Ascending aorta (tissue), 2 donors: ENCODE results near the gene QSOX2. TPM values are rescaled to one million over a fixed set of nuclear protein-coding genes. Genes with fewer than 3 reads are reported as not detected.

ENCODE experiments used
- DNase-seq, 2 donors: peaks; one replicate each; pipeline ENCODE4 v3.0.0-alpha.2; 2019; ENCODE audit warnings: low spot score in 2 of 2
- H3K27ac ChIP-seq, 2 donors: fragments of 200-600 bp; sonication (generic); one replicate each; pipeline ENCODE4 v1.5.1; 2016 to 2017; ENCODE audit warnings: mild to moderate bottlenecking in 1 of 2
- H3K27me3 ChIP-seq: fragments of 200-600 bp; sonication (generic); one replicate; pipeline ENCODE4 v1.5.1; 2017
- H3K36me3 ChIP-seq, 2 donors: fragments of 200-600 bp; sonication (generic); one replicate each; pipeline ENCODE4 v1.5.1; 2016
- H3K4me1 ChIP-seq, 2 donors: fragments of 200-600 bp; sonication (generic); one replicate each; pipeline ENCODE4 v1.5.1; 2016 to 2017; ENCODE audit warnings: mild to moderate bottlenecking in 1 of 2
- H3K4me3 ChIP-seq, 2 donors: fragments of 200-600 bp; sonication (generic); one replicate each; pipeline ENCODE4 v1.5.1; 2016 to 2017; ENCODE audit warnings: mild to moderate bottlenecking in 1 of 2
- H3K9me3 ChIP-seq, 2 donors: fragments of 200-600 bp; sonication (generic); one replicate each; pipeline ENCODE4 v1.5.1; 2016
- intact Hi-C: fragments of 100-400 bp; cut with DNase I; formaldehyde crosslinking; loops from one replicate; pipeline ENCODE4 v1.15.1; 2023
- total RNA-seq: library from RNA; depleted of rRNA; stranded (reverse); fragments of >200 nt; gene quantifications from one replicate; pipeline ENCODE4 v1.1.0, GENCODE V29; 2016
- TF ChIP-seq, protein P1 (sequence below), 3 experiments: fragments of 200-600 bp in 2 of 3; fragments of 450-650 bp in 1 of 3; sonication (generic) in 2 of 3; IDR thresholded peaks; one replicate each; pipeline ENCODE4 v1.5.1; 2016 to 2019; ENCODE audit warnings: antibody characterized with exemption in 3 of 3, mild to moderate bottlenecking in 1 of 3, moderate library complexity in 1 of 3

QSOX2 gene
- total RNA-seq, 1 donor from 2014 or later = 3.7 TPM

DNA sequence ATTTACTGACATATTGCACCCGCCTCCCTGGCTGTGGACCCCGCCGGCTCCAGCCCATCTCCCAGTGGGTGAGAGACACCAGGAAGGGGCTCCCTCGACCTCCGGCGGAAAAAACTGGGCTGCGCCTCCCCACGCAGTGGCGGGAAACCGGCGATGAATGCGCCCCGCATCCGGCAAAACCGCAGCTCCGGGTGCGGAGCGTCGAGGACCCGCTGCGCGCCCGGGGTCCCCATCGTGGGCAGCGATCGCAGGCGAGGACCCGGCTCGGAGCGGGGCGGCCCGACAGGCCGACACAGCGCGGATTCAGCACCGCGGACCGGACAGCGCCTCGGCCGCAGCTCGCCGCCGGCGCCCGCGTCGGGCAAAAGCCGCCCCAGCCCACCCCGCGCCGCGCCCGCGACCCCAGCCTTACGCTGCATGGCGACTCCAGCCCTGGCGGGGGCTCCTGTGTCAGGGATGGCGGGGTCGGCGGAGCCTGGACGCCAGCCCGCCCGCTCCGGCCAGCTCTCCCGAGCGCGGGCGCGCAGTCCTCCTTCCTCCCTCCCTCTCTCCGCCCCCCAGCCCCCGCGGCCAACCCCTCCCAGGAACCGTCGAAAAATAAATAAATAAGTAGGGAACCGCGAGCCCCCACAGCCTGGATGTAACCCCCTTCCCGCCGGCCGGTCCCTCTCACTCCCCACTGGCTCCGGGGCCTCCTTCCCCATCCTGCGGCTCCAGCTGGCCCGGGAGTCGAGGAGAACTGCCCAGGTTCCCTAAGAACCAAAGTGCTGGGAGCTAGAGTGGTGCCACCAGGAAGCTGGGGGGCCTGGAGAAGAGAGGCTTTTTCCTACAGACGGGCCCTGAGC is 43.8 kb downstream of the QSOX2 start:
- no peaks in the 10 kb centered on the region for H3K36me3 ChIP-seq
- H3K27ac ChIP-seq = no peak overlapping the region
- H3K4me1 ChIP-seq = no peaks in the 10 kb centered on the region
- H3K9me3 ChIP-seq = no peaks in the 10 kb centered on the region
- intact Hi-C loops = no loop called here
- H3K27me3 ChIP-seq = peaks cover 39% of the 10 kb centered on the region
- no peak overlapping the region for H3K4me3 ChIP-seq
- no peak for DNase-seq
- TF ChIP-seq, protein P1, sequence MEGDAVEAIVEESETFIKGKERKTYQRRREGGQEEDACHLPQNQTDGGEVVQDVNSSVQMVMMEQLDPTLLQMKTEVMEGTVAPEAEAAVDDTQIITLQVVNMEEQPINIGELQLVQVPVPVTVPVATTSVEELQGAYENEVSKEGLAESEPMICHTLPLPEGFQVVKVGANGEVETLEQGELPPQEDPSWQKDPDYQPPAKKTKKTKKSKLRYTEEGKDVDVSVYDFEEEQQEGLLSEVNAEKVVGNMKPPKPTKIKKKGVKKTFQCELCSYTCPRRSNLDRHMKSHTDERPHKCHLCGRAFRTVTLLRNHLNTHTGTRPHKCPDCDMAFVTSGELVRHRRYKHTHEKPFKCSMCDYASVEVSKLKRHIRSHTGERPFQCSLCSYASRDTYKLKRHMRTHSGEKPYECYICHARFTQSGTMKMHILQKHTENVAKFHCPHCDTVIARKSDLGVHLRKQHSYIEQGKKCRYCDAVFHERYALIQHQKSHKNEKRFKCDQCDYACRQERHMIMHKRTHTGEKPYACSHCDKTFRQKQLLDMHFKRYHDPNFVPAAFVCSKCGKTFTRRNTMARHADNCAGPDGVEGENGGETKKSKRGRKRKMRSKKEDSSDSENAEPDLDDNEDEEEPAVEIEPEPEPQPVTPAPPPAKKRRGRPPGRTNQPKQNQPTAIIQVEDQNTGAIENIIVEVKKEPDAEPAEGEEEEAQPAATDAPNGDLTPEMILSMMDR (IDR thresholded peaks at IDR 0.05) = no peak

DNA sequence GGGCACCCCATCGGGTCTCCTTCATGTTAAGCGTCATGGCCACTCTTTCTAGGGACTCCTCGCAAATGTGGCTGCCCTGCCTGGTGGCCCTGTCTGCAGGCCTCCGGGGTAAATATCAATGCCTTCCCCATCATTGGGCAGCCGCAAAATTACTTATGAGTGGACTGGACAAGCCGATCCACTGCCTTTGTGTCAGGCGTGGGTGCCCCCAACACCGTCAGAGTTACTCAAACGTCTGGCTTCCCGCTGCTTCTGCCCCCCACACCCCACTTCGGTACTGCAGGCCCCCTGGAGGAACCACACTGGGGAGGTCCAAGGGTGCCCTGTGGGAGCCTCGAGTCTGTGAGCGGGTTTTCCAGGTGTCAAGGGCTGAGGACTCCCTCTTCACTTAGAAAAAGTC is 44.4 kb downstream of the QSOX2 start:
- DNase-seq = no peak
- TF ChIP-seq, protein P1 (IDR thresholded peaks at IDR 0.05) = no peak
- no peak overlapping the region for H3K27ac ChIP-seq
- H3K4me1 ChIP-seq = no peaks in the 10 kb centered on the region
- intact Hi-C loops = no loop called here
- no peaks in the 10 kb centered on the region for H3K36me3 ChIP-seq
- H3K27me3 ChIP-seq = peaks cover 39% of the 10 kb centered on the region
- H3K4me3 ChIP-seq = no peak overlapping the region
- no peaks in the 10 kb centered on the region for H3K9me3 ChIP-seq

DNA sequence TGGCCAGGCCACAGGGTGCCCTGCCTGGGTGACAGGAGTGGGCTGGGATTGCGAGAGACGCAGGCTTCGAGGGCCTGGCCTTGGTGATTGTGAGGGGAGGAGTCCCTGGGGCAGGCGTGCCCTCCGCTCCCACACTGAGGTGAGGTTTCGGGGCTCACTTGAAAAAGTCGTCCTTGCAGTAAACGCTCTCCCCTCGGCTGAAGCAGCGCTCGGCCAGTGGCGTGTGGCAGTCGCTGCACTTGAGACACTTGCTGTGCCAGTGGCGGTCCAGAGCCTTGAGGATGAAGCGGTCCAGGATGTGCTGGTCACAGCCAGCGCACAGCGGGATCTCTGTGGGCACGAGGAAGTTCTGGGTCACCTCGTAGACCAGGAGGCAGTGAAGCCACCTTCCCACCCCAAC is 45.2 kb downstream of the QSOX2 start:
- TF ChIP-seq, protein P1 (IDR thresholded peaks at IDR 0.05) = no peak
- Histone ChIP-seq H3K27me3 (peaks cover 43% of the 10 kb centered on the region), H3K36me3 (no peaks in the 10 kb centered on the region), H3K4me3 (no peak overlapping the region), H3K27ac (no peak overlapping the region), H3K4me1 (no peaks in the 10 kb centered on the region), H3K9me3 (no peaks in the 10 kb centered on the region)
- intact Hi-C loops = no loop called here
- DNase-seq = no peak

DNA sequence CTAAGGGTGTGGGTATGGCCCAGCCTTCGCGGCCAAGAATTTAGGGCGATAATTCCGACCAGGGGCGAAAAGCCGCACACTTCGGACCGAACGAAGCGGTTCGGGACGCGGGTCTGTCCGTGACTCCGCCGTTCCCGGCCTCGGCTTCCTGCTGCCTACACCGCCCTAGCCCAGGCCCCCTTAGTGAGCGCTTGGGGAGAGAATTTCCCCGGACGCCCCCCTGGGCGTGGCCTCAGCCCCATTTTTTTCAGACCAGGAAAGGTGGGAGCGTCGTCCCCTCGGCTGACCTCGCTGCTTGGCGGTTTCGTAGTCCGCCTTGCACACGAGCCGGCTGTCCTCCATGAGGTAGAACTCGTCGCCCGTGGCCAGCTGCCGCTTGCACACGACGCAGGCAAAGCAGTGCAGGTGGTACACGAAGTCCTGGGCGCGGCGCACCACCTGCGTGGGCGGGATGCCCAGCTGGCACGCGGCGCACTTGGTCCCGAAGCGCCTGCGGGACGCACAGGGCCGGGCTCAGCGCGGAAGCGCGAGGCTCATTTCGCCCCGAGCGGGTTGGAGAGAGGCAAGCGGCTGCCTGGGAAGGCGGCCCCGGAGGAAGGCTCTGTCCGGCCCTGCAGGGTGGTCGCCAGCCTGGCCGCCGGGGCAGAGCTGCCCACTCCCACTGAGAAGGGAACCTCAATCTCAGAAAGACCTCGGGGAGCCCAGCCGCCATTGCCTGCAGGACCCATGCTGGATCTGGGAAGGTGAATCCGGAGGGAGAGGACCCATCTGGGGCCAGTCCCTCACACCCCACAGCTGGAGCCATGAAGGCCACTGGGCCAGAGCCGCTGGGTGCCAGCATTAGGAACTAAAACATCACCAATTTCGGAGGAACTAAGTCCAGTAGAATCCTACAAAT is 46.0 kb downstream of the QSOX2 start:
- Histone ChIP-seq H3K4me3 (no peak overlapping the region), H3K27me3 (peaks cover 40% of the 10 kb centered on the region), H3K36me3 (no peaks in the 10 kb centered on the region), H3K27ac (no peak overlapping the region), H3K9me3 (no peaks in the 10 kb centered on the region), H3K4me1 (no peaks in the 10 kb centered on the region)
- intact Hi-C loops = no loop called here
- TF ChIP-seq, protein P1 (IDR thresholded peaks at IDR 0.05) = no peak
- DNase-seq = no peak

DNA sequence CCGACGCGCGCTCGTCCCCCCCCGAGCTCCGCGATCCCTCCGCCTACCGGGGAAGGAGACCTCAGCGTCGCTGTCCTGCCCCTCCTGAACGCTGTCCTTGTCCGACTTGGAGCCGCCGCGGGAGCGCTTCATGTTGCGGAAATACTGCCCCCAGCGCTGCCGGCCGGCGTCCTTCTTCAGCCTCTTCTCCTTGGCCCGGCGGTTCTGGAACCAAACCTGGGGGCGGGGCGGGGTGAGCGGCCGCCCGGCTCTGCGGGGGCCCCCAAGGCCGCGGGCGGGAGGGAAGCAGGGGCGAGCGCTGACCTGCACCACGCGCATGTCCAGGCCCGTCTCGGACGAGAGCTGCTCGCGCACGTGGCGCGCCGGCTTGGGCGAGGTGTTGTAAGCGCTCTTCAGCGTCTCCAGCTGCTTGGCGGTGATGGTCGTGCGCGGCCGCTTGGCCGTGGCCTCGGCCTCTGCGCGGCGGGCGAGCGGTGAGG is 47.0 kb downstream of the QSOX2 start:
- TF ChIP-seq, protein P1 (IDR thresholded peaks at IDR 0.05) = no peak
- H3K36me3 ChIP-seq = no peaks in the 10 kb centered on the region
- H3K27ac ChIP-seq = no peak overlapping the region
- H3K4me1 ChIP-seq = no peaks in the 10 kb centered on the region
- DNase-seq = no peak
- no peak overlapping the region for H3K4me3 ChIP-seq
- intact Hi-C loops = no loop called here
- no peaks in the 10 kb centered on the region for H3K9me3 ChIP-seq
- H3K27me3 ChIP-seq = peaks cover 41% of the 10 kb centered on the region
